Measurements from ENCODE around the gene DNAJB14.
"Not testable (repeated sequence)": the region's sequence is repeated elsewhere in the genome, so short reads cannot be mapped to it uniquely, and the experiment has no call there.

DNAJB14 gene

DNA sequence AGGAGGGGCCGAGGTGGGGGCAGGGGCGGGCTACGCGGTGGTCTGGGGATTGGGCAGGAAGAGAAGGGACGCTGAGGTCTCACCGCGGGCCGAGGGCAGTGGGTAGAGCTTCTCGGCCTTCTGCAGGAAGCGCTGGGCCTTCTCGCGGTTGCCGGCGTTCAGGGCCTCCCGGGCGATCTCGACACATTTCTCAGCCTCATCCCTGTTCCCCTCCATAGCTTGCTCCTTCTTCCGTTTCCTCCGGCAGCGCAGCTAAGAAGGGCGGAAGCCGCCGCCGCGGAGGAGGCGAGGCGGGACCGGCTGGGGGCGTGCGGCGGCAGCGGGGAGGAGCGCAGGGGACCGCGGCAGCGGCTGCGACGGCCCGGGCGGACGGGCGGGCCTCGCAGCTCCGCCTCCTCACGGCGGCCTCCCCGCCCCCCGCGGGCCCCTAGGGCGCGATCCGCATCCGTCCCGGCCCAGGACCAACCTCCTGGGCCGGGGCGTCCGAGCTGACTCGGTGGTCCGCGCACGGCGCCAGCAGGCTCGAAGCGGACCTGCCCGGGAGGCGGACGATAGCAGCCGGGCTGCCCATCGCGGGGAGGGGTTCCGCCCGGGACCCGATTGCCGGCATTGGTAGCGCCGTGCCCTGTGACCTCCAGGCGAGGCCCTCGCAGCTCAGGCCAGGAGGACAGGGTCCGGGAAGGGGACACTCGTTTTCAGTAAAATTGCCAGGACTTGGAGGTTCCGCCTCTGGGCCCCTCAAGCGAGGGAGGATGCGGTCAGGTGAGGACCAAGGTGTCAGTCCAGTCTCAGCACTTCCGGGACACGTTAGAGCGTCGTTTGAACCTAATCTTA lies at the start of gene DNAJB14:
Gene DNAJB14 (minus strand): TSS at position 263 of the 834 bp plus-strand sequence. CDS start 47 bp downstream, at position 216.
- in situ Hi-C loops (cut with HindIII; ENCODE audit: low pct_ligation_motif_present, low pct_unique_long_range_greater_than_20kb, low sequenced_read_pairs), result no loop called here
- DNase-seq, result peak; percentile 78

DNA sequence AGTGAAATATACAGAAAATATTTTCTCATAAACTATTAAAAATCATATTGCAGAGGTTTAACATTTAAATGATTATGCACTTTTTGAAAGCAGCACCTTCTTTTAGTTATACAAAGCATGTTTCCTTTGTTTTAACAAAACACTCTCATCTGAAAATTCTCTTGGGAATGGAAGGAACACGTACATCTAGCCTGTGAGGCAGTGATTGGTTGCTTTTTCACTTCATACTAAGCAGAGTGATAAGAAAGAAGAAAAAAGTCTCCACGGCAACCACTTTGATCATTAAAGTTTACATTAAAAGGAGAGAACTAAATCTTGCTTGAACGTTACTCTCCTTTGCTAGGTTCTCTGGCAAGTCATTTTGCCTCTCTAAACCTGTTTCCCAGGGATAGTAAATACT lies 45.3 kb upstream of the DNAJB14 start:
- DNase-seq, result no peak
- in situ Hi-C loops (cut with HindIII; ENCODE audit: low pct_ligation_motif_present, low pct_unique_long_range_greater_than_20kb, low sequenced_read_pairs), result no loop called here

DNA sequence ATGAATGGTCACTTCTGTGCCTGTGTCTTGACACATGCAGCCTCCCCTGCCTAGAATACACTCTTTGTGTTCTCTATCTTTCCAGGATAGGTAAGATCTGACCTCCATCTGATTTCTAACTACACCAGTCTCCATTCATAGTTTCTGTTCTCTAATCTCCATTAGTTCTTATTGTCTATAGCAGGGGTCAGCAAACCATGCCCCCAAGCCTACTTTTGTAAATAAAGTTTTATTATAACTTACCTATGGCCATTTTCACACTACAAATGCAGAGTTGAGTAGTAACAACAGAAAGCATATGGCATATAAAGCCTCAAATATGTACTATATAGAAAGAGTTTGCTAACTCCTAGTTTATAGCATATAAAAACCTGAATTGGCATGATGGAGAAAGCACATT lies 41.3 kb upstream of the DNAJB14 start:
- in situ Hi-C loops (cut with HindIII; ENCODE audit: low pct_ligation_motif_present, low pct_unique_long_range_greater_than_20kb, low sequenced_read_pairs), result no loop called here
- no peak for DNase-seq

DNA sequence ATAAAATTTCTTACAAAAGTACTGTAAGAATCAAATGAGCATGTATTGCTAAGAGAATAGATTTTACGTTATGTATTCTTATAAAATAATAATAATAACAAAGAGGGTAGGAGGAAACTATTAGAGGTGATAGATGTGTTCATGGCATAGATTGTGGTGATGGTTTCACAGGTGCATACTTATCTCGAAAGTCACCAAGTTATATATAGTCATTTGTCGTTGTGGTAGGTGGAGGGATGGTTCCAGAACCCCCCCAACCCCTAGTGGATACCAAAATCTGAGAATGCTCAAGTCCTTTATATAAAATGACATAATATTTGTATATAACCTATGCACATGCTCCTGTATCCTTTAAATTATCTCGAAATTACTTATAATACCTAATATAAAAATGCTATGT lies 40.4 kb upstream of the DNAJB14 start:
- no peak for DNase-seq
- in situ Hi-C loops (cut with HindIII; ENCODE audit: low pct_ligation_motif_present, low pct_unique_long_range_greater_than_20kb, low sequenced_read_pairs), result no loop called here

DNA sequence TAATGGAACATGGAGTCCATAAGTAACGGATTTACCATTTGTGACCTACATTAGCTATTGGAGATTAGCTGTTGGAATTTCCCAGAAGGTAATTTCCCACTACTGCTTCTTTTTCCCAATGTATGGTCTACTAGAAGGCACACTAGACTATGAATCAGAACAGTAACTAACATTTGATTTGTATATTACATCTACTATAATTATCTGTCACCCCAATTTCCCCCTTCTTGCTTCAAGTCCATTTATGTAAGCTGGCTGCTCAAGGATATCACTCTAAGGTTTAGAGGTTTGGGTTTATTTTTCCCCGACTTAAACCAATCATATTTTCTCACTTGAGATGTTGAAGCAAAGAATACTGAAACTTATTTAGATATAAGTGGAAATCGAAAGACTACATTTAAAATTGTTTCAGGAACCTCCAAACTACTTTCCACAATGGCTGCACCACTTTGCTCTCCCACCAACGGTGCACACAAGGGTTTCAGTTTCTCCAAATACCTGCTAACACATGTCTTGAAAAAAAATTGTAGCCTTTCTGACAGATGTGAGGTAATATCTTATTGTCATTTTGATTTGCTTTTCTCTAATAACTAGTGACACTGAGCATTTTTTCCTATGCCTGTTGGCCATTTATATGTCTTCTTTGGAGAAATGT lies 37.0 kb upstream of the DNAJB14 start:
- no peak for DNase-seq
- in situ Hi-C loops (cut with HindIII; ENCODE audit: low pct_ligation_motif_present, low pct_unique_long_range_greater_than_20kb, low sequenced_read_pairs), result no loop called here

DNA sequence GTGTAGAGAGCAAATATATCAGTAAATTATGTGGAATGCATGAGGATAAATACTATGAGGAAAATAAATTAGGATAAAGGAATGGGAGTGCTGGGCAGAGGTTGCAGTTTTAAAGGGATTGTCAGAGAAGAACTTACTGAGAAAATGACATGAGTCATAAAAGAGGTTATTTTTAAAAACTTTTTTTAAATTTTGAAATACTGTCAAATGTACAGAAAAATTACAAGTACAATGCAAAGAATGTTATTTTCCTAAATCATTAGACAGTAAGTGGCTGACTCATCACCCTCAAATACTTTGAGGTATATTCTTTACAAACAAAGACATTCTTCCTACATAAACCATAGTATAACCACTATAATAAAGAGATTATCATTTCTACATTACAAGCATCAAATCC lies 33.5 kb upstream of the DNAJB14 start:
- in situ Hi-C loops (cut with HindIII; ENCODE audit: low pct_ligation_motif_present, low pct_unique_long_range_greater_than_20kb, low sequenced_read_pairs), result no loop called here
- DNase-seq, result peak; percentile 5

DNA sequence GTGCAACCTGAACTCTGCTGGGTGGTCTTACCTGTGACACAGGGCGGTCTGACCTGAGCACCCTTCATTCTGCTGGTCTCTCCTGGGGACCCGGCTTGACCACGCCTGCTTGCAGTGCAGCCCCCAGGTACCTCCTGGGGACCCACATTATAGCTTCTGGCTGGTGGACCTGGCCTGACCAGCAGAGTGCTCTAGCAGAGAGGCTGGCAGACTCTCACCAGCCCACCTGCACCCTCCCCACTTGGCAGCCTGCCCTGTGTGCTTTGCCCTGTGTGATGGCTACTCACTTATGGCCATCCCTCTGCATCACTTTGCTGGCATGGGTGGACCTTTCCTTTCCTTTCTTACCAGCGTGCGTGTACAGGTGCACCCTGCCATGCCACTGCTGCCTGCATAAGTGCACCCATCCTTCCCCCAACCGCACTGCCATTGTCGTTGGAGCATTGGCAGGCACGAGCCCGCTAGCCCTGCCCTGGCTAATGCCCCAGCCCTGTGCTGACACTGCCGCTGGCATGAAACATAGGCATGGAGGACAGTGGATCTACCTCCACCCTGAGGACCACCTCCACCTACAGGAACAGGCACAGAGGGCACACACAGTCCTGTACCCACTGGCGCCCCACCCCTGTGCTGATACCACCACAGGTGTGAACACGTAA lies 25.2 kb upstream of the DNAJB14 start:
- no peak for DNase-seq
- in situ Hi-C loops (cut with HindIII; ENCODE audit: low pct_ligation_motif_present, low pct_unique_long_range_greater_than_20kb, low sequenced_read_pairs), result no loop called here

DNA sequence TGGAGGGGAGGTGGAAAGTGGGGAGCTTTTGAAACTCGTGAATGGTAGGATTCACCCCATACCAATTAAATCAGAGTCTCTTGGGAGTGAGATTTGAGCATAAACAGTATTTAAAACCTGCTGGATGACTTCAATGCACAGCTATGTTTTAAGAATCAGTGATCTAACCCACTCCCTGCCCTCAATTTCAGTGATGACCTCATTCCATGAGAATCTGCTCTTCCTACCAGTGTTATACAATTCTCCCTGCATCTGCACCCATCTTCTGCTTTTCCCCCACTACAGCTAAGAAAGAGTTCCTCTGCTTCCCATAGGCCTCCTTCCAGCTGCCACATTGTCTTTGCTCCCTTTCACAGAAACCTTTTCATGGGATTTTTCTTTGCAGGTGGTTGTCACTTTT lies 21.9 kb upstream of the DNAJB14 start:
- in situ Hi-C loops (cut with HindIII; ENCODE audit: low pct_ligation_motif_present, low pct_unique_long_range_greater_than_20kb, low sequenced_read_pairs), result no loop called here
- peak; percentile 66 for DNase-seq

DNA sequence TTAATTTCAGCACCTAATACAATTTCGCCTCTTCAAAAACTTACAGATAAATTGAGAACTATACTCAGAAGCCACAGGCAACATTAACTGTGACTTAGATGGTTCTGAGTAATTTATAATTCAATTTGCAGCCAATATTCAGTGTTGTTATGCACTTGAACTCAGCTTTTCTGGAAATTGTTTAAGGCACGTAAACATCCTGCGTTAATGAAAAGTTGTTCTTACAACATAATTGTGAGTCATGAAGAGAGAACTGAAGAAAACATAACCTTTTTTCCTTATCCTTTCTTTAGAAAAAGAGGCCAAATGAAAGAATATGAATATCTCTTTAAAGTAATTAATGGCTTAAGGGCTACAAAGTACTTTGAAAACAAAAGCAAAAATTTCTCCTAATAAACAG lies 20.3 kb upstream of the DNAJB14 start:
- no peak for DNase-seq
- in situ Hi-C loops (cut with HindIII; ENCODE audit: low pct_ligation_motif_present, low pct_unique_long_range_greater_than_20kb, low sequenced_read_pairs), result no loop called here

DNA sequence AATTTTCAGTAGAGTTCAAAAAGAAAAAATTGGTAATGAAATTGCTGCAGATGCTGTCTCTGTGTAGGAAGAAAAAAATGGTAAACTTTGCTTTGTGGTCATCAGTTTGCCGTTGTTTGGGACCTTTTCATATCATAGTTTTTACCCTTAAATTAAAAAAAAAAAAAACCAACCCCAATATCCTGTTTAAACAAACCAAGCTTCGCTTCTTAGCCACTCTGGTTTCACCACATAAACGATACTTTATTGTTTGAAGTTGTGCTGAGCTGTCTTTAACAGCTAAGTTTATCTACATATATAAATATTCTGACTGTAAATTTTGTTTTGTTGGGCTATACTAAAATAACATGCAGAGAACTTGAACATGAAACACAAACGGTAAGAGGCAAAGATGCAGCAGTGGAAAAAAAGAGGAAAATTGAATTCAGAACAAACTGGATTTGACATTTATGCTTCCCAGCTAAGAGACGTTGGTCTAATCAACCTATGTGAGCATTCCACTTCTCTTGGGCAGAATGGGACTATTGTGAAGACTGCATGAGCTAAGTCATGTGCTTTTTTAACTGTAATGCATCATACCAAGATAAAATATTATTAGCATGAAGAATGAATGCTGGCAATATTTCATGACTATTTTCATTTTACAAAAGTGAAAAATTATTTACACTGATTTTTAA lies 19.4 kb upstream of the DNAJB14 start:
- no peak for DNase-seq
- in situ Hi-C loops (cut with HindIII; ENCODE audit: low pct_ligation_motif_present, low pct_unique_long_range_greater_than_20kb, low sequenced_read_pairs), result no loop called here

DNA sequence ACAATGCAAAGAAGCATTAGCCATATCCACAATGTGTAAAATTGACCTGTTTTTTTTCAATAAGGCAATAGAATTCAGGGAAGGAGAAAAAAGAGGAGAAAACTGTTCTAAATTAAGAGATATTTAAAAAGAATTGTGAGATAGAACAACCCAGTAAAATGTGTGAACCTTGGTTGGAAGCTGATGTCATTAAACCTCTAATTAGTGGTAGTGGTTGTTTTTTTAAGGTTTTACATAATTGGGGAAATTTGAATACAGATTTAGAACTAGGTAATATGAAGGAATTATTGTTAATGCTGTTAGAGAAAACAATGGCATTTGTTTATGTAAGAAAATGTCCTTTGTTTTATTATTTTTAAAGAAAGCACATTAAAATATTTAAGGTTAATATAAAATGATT lies 18.8 kb upstream of the DNAJB14 start:
- in situ Hi-C loops (cut with HindIII; ENCODE audit: low pct_ligation_motif_present, low pct_unique_long_range_greater_than_20kb, low sequenced_read_pairs), result no loop called here
- DNase-seq, result no peak

DNA sequence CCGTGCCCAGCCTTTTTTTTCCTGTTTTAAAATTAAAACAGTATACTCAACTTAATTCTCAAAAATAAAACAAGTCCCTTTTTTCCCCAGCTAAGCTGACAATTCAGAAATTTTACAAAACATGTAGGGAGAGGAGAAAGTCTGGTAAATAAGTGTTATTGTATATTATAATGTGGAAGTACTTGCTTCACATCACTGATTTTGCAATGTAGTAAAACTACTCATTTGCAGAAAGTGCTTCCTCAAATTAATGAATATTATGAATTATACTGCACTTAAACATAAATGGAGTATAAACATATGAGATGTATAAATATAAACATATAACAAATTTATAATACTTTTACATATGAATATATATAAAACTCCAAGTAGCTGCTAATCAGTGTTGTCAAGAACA lies 15.3 kb upstream of the DNAJB14 start:
- no peak for DNase-seq
- in situ Hi-C loops (cut with HindIII; ENCODE audit: low pct_ligation_motif_present, low pct_unique_long_range_greater_than_20kb, low sequenced_read_pairs), result no loop called here

DNA sequence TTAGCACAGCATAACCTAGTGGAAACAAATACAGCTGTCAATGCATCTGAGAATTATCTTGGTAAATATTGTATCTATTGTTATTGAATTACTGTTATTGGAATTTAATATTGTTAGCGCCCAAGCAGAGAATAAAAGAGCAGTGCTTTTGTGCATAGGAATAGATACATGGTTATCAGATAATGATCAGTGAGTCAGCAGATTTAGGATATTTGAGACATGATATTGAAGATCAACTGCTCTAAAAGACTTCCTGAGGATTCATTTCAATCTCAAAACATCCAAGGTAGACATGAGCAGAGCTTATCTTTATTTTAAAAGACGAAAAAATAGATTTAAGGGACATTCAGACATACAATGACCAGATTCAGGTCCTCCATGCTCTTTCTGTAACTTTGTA lies 14.2 kb upstream of the DNAJB14 start:
- in situ Hi-C loops (cut with HindIII; ENCODE audit: low pct_ligation_motif_present, low pct_unique_long_range_greater_than_20kb, low sequenced_read_pairs), result no loop called here
- DNase-seq, result no peak

DNA sequence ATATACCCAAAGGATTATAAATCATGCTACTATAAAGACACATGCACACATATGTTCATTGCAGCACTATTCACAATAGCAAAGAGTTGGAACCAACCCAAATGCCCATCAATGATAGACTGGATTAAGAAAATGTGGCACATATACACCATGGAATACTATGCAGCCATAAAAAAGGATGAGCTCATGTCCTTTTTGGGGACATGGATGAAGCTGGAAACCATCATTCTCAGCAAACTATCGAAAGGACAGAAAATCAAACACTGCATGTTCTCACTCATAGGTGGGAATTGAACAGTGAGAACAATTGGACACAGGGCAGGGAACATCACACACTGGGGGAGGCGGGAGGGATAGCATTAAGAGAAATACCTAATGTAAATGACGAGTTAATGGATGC lies 11.8 kb upstream of the DNAJB14 start:
- in situ Hi-C loops (cut with HindIII; ENCODE audit: low pct_ligation_motif_present, low pct_unique_long_range_greater_than_20kb, low sequenced_read_pairs); DNase-seq: not testable (repeated sequence)

DNA sequence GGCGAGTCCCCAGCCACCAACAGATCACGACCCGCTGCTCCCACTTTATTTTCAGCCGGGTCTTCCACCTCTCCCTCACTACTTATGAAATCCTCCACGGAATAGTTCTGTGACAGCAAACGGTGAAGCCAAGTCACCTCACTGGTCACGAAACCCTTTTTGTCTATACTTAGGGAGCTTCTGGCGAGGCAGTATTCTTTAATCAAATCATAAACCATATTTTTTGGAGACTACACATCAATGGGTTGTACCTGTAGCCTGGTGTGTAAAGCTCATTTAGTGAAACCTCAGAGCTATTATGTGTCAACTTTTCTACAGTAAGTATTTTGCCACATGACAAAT lies 4.5 kb upstream of the DNAJB14 start:
- in situ Hi-C loops (cut with HindIII; ENCODE audit: low pct_ligation_motif_present, low pct_unique_long_range_greater_than_20kb, low sequenced_read_pairs), result no loop called here
- no peak for DNase-seq

DNA sequence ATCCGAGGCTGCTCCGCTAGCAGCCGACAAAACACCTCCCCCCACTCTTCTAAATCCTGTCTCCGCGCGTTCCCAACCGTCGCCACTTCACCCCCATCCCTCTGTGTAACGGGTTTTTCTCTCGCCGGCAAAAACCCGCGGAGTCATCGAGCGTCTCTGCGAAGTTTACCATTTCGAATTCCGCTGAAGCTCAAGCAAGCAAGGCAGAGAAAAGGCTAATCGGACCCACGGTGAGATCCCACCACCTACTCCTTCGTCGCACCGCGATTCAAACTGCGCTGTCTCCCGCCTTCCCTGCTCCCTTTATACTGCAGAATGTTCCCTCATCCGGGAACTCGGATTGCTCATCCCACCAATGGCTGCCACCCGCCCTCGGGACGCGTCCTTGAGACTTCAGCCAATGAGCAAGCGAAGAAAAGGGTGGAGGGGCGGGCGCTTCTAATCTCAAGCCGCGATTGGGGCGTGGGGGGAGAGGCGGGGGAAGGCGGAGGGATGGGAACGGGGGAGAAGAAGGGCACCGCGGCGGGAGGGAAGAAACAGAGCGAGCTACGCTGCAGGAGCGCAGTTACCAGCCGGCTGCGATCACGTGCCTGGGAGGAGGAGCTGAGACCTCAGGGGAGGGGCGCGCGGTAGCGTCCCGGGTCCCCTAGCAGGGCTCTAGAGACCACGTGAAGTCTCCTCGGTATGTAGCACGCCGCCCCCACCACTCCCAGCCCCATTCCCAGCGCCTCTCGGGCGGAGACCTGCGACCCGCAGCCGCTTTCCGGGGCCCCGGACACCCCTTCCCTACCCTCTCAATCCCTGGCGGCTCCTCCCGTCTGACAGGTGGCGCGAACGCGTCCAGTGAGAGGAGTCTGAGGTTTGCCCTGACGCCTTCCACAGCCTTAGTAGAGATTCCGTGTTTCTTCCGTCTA lies 3.8 kb upstream of the DNAJB14 start, which contains the start of gene H2AZ1:
Gene H2AZ1 (minus strand): TSS at position 277 of the 914 bp plus-strand sequence. CDS start 105 bp downstream, at position 172.
- DNase-seq, result peak; percentile 98
- in situ Hi-C loops (cut with HindIII; ENCODE audit: low pct_ligation_motif_present, low pct_unique_long_range_greater_than_20kb, low sequenced_read_pairs), result no loop called here

DNA sequence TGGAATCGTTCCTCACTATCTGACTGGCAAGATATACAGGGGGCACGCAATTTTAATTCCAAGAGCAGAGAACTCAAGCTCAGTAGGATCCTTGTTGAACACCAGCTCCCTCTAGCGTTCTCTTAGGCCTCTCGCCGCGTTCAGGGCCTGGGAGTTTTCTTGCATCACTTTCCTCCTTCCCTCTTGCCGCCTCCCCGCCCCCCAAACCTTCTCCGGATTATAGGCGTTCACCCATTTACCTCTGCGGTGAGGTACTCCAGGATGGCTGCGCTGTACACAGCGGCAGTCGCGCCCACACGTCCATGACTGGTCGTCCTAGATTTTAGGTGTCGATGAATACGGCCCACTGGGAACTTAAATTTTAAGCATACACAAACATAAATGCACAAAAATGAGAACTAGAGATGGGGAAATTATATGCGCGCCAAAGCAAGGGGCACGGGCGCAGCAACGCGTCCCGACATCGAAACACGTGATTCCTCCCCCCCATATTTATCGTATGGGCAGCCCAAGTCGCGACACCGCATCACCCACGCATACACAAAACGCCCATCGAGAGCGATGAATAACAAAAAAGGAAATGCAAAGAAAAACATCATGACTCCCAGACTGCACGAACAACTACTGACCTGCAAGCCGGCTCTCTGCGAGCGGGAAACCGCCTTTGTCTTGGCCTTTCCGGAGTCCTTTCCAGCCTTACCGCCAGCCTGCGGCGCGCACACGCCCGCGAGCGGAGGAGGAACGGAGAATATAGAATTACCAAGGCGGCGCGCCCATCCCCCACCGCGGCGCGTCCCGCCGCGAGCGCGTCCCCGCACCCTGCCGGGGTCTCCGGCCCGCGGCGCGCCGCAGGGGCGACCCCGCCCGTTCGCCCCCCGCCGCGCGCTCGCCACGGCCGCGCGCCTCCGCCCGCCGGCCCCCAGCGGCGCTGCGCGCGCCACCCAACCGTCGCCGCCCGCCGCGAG lies 2.9 kb upstream of the DNAJB14 start:
- DNase-seq, result peak; percentile 94
- in situ Hi-C loops (cut with HindIII; ENCODE audit: low pct_ligation_motif_present, low pct_unique_long_range_greater_than_20kb, low sequenced_read_pairs), result no loop called here
